Ascending aorta (tissue), 2 donors: ENCODE data around the gene DNAJA1. TPM values are rescaled to one million over a fixed set of nuclear protein-coding genes. Genes with fewer than 3 reads are reported as not detected.
"Not testable (repeated sequence)": the region's sequence is repeated elsewhere in the genome, so short reads cannot be mapped to it uniquely, and the experiment has no call there.

Source experiments
- DNase-seq, 2 donors: peaks; one replicate each; pipeline ENCODE4 v3.0.0-alpha.2; 2019; ENCODE audit warnings: low spot score in 2 of 2
- H3K27ac ChIP-seq, 2 donors: fragments of 200-600 bp; sonication (generic); one replicate each; pipeline ENCODE4 v1.5.1; 2016 to 2017; ENCODE audit warnings: mild to moderate bottlenecking in 1 of 2
- H3K27me3 ChIP-seq: fragments of 200-600 bp; sonication (generic); one replicate; pipeline ENCODE4 v1.5.1; 2017
- H3K36me3 ChIP-seq, 2 donors: fragments of 200-600 bp; sonication (generic); one replicate each; pipeline ENCODE4 v1.5.1; 2016
- H3K4me1 ChIP-seq, 2 donors: fragments of 200-600 bp; sonication (generic); one replicate each; pipeline ENCODE4 v1.5.1; 2016 to 2017; ENCODE audit warnings: mild to moderate bottlenecking in 1 of 2
- H3K4me3 ChIP-seq, 2 donors: fragments of 200-600 bp; sonication (generic); one replicate each; pipeline ENCODE4 v1.5.1; 2016 to 2017; ENCODE audit warnings: mild to moderate bottlenecking in 1 of 2
- H3K9me3 ChIP-seq, 2 donors: fragments of 200-600 bp; sonication (generic); one replicate each; pipeline ENCODE4 v1.5.1; 2016
- CTCF ChIP-seq, 3 experiments: fragments of 200-600 bp in 2 of 3; fragments of 450-650 bp in 1 of 3; sonication (generic) in 2 of 3; IDR thresholded peaks; one replicate each; pipeline ENCODE4 v1.5.1; 2016 to 2019; ENCODE audit warnings: antibody characterized with exemption in 3 of 3, mild to moderate bottlenecking in 1 of 3, moderate library complexity in 1 of 3
- intact Hi-C: fragments of 100-400 bp; cut with DNase I; formaldehyde crosslinking; loops from one replicate; pipeline ENCODE4 v1.15.1; 2023
- total RNA-seq: library from RNA; depleted of rRNA; stranded (reverse); fragments of >200 nt; gene quantifications from one replicate; pipeline ENCODE4 v1.1.0, GENCODE V29; 2016

DNAJA1 gene
- total RNA-seq, 1 donor from 2014 or later, result 53.6 TPM

GRCh38 chr9:32992595-32993238, 32.4 kb upstream of the DNAJA1 start:
- no peak for DNase-seq
- no peaks in the 10 kb centered on the region for H3K4me1 ChIP-seq
- no peak overlapping the region for H3K27ac ChIP-seq
- no peaks in the 10 kb centered on the region for H3K9me3 ChIP-seq
- no peaks in the 10 kb centered on the region for H3K27me3 ChIP-seq
- peaks cover 26 to 42% of the 10 kb centered on the region in 2 donors for H3K36me3 ChIP-seq
- intact Hi-C loops, result no loop called here
- no peak overlapping the region for H3K4me3 ChIP-seq
- TF ChIP-seq CTCF (IDR thresholded peaks at IDR 0.05), result no peak

GRCh38 chr9:33000682-33001055, 24.4 kb upstream of the DNAJA1 start:
- H3K4me1 ChIP-seq, DNase-seq, H3K9me3 ChIP-seq, H3K27me3 ChIP-seq: not testable (repeated sequence)
- intact Hi-C loops, result loop anchor here (1.0 to 10.0 kb wide), 5 partner anchors 25 to 616 kb away; partner anchors contain the start of genes ACO1, BAG1, DNAJA1 and NDUFB6
- peak overlapping the region; percentile 67 to 90 for H3K4me3 ChIP-seq
- H3K27ac ChIP-seq, result peak overlapping the region; percentile 89 to 91
- peaks cover 8 to 22% of the 10 kb centered on the region in 2 donors for H3K36me3 ChIP-seq

- not testable (repeated sequence) for H3K27me3 ChIP-seq, H3K4me3 ChIP-seq, H3K36me3 ChIP-seq, DNase-seq, H3K27ac ChIP-seq, H3K9me3 ChIP-seq, H3K4me1 ChIP-seq
- intact Hi-C loops, result loop anchor here (10.0 kb wide), 1 partner anchor 621 kb away; the partner anchor contains the start of gene ACO1
Measured at GRCh38 chr9:33005335-33005734, 19.7 kb upstream of the DNAJA1 start.

GRCh38 chr9:33007755-33008154, 17.3 kb upstream of the DNAJA1 start:
- intact Hi-C loops, result loop anchor here (10.0 kb wide), 1 partner anchor 623 kb away; the partner anchor contains the start of gene ACO1
- Histone ChIP-seq H3K36me3 (no peaks in the 10 kb centered on the region), H3K27ac (no peak overlapping the region), H3K4me3 (no peak overlapping the region), H3K4me1 (no peaks in the 10 kb centered on the region), H3K27me3 (no peaks in the 10 kb centered on the region), H3K9me3 (no peaks in the 10 kb centered on the region)
- TF ChIP-seq CTCF (IDR thresholded peaks at IDR 0.05), result no peak
- DNase-seq, result no peak

GRCh38 chr9:33011831-33012230, 13.2 kb upstream of the DNAJA1 start:
- Histone ChIP-seq H3K36me3 (no peaks in the 10 kb centered on the region), H3K27me3 (no peaks in the 10 kb centered on the region), H3K9me3 (no peaks in the 10 kb centered on the region), H3K4me3 (no peak overlapping the region), H3K4me1 (no peaks in the 10 kb centered on the region), H3K27ac (no peak overlapping the region)
- no peak for TF ChIP-seq CTCF (IDR thresholded peaks at IDR 0.05)
- intact Hi-C loops, result no loop called here
- DNase-seq, result no peak

GRCh38 chr9:33012328-33013069, 12.6 kb upstream of the DNAJA1 start:
- no peaks in the 10 kb centered on the region for H3K27me3 ChIP-seq
- H3K9me3 ChIP-seq, result no peaks in the 10 kb centered on the region
- H3K27ac ChIP-seq, result no peak overlapping the region
- DNase-seq, result no peak
- no peaks in the 10 kb centered on the region for H3K36me3 ChIP-seq
- H3K4me1 ChIP-seq, result no peaks in the 10 kb centered on the region
- TF ChIP-seq CTCF (IDR thresholded peaks at IDR 0.05), result no peak
- no peak overlapping the region for H3K4me3 ChIP-seq
- intact Hi-C loops, result no loop called here
